SK-N-MC (cell line): ENCODE data around the gene LRP1B.

Experiments used
- DNase-seq: peaks from one replicate; pipeline ENCODE4 v3.0.0-alpha.2; 2011; ENCODE audit warnings: low read depth, low spot score
- H3K27ac ChIP-seq: fragments of 200-600 bp; sonication (generic); 2 replicates; pipeline ENCODE4 v1.5.1; 2016; ENCODE audit warnings: mixed run types
- H3K36me3 ChIP-seq: fragments of 200-600 bp; sonication (generic); 2 replicates; pipeline ENCODE4 v1.6.1; 2017; ENCODE audit warnings: antibody characterized with exemption, low read length, mixed read lengths; ENCODE audit not compliant: insufficient read depth
- H3K4me3 ChIP-seq: fragments of 200-600 bp; sonication (generic); 2 replicates; pipeline ENCODE4 v1.5.1; 2016
- H3K9ac ChIP-seq: fragments of 200-600 bp; sonication (generic); 2 replicates; pipeline ENCODE4 v1.8.0; 2017; ENCODE audit warnings: mixed run types, mixed read lengths; ENCODE audit not compliant: insufficient read length
- H3K9me3 ChIP-seq: fragments of 200-600 bp; sonication (generic); 2 replicates; pipeline ENCODE4 v1.6.1; 2017; ENCODE audit warnings: low read depth, mild to moderate bottlenecking, antibody characterized with exemption, low read length, moderate library complexity, mixed read lengths
- EZH2 ChIP-seq: fragments of 200-600 bp; sonication (generic); IDR thresholded peaks from one replicate; pipeline ENCODE4 v1.6.1; 2017; ENCODE audit warnings: antibody characterized with exemption
- FOXP2 ChIP-seq: optimal IDR thresholded peaks from 2 replicates; pipeline ENCODE3; 2011; ENCODE audit warnings: mild to moderate bottlenecking, moderate library complexity; ENCODE audit not compliant: insufficient read depth; ENCODE audit errors: extremely low read length, control extremely low read depth
- POLR2AphosphoS5 ChIP-seq: IDR thresholded peaks from 2 replicates; pipeline ENCODE4 v1.6.1; 2012; ENCODE audit warnings: mild to moderate bottlenecking, low read depth, low read length, borderline replicate concordance

The LRP1B gene

GRCh38 chr2:141620372-141620771 is 510.4 kb downstream of the LRP1B start:
- no peak overlapping the region for H3K4me3 ChIP-seq
- TF ChIP-seq POLR2AphosphoS5, result no peak
- no peak for TF ChIP-seq FOXP2
- TF ChIP-seq EZH2, result no peak
- H3K9me3 ChIP-seq, result no peaks in the 10 kb centered on the region

GRCh38 chr2:141618457-141618856 is 512.4 kb downstream of the LRP1B start:
- no peaks in the 10 kb centered on the region for H3K9me3 ChIP-seq
- H3K4me3 ChIP-seq, result no peak overlapping the region
- TF ChIP-seq FOXP2 (no peak), POLR2AphosphoS5 (no peak), EZH2 (no peak)
- H3K9ac ChIP-seq, result no peak overlapping the region
- no peaks in the 10 kb centered on the region for H3K36me3 ChIP-seq
- no peak for DNase-seq
- no peak overlapping the region for H3K27ac ChIP-seq

More at GRCh38 chr2:141620372-141620771, 510.4 kb downstream of the LRP1B start:
- DNase-seq, result no peak
- Histone ChIP-seq H3K27ac (no peak overlapping the region), H3K36me3 (no peaks in the 10 kb centered on the region), H3K9ac (no peak overlapping the region)

- Histone ChIP-seq H3K9ac (no peak overlapping the region), H3K36me3 (no peaks in the 10 kb centered on the region), H3K4me3 (no peak overlapping the region), H3K27ac (no peak overlapping the region), H3K9me3 (no peaks in the 10 kb centered on the region; the same call in 1 of the 2 replicates)
- DNase-seq, result no peak
- no peak for TF ChIP-seq FOXP2
- no peak for TF ChIP-seq EZH2
- no peak for TF ChIP-seq POLR2AphosphoS5
Measured at GRCh38 chr2:141611981-141612380, 518.8 kb downstream of the LRP1B start.

- Histone ChIP-seq H3K9ac (no peak overlapping the region), H3K27ac (no peak overlapping the region), H3K4me3 (peak overlapping the region; percentile 29; the same call in 1 of the 2 replicates), H3K36me3 (no peaks in the 10 kb centered on the region), H3K9me3 (no peaks in the 10 kb centered on the region; the same call in 1 of the 2 replicates)
- TF ChIP-seq EZH2 (no peak), POLR2AphosphoS5 (no peak), FOXP2 (no peak)
- DNase-seq, result no peak
Measured at GRCh38 chr2:141611176-141611571, 519.6 kb downstream of the LRP1B start.

- TF ChIP-seq EZH2 (no peak), FOXP2 (no peak)
- Histone ChIP-seq H3K4me3 (peak overlapping the region; percentile 29; the same call in 1 of the 2 replicates), H3K9me3 (no peaks in the 10 kb centered on the region; the same call in 1 of the 2 replicates), H3K9ac (no peak overlapping the region), H3K36me3 (no peaks in the 10 kb centered on the region; the same call in 1 of the 2 replicates), H3K27ac (no peak overlapping the region)
- no peak for DNase-seq
Measured at GRCh38 chr2:141610564-141611175, 520.1 kb downstream of the LRP1B start.

GRCh38 chr2:141605163-141605562 is 525.7 kb downstream of the LRP1B start:
- Histone ChIP-seq H3K27ac (no peak overlapping the region), H3K9ac (no peak overlapping the region), H3K36me3 (no peaks in the 10 kb centered on the region; the same call in 1 of the 2 replicates), H3K9me3 (no peaks in the 10 kb centered on the region; the same call in 1 of the 2 replicates), H3K4me3 (no peak overlapping the region)
- TF ChIP-seq EZH2 (no peak), FOXP2 (no peak), POLR2AphosphoS5 (no peak)
- DNase-seq, result no peak

GRCh38 chr2:141601511-141602152 is 529.2 kb downstream of the LRP1B start:
- Histone ChIP-seq H3K4me3 (peak overlapping the region; percentile 57), H3K9me3 (no peaks in the 10 kb centered on the region), H3K36me3 (peaks cover 5% of the 10 kb centered on the region; the same call in 1 of the 2 replicates), H3K9ac (peak overlapping the region; percentile 52), H3K27ac (peak overlapping the region; percentile 95)
- DNase-seq, result peak; percentile 97
- no peak for TF ChIP-seq EZH2
- peak; percentile 80; the same call in 1 of the 2 replicates for TF ChIP-seq POLR2AphosphoS5
- TF ChIP-seq FOXP2, result no peak

GRCh38 chr2:141599721-141600120 is 531.1 kb downstream of the LRP1B start:
- 0 out of 2 replicates have a peak, but pooled peaks cover 5% of the 10 kb centered on the region for H3K36me3 ChIP-seq
- DNase-seq, result no peak

More at GRCh38 chr2:141599721-141600120, 531.1 kb downstream of the LRP1B start:
- H3K9ac ChIP-seq, result no peak overlapping the region
- H3K9me3 ChIP-seq, result no peaks in the 10 kb centered on the region
- TF ChIP-seq FOXP2 (no peak), EZH2 (no peak), POLR2AphosphoS5 (no peak)
- H3K4me3 ChIP-seq, result no peak overlapping the region
- peak overlapping the region; percentile 95 for H3K27ac ChIP-seq
